ENCODE data around the gene CCR7. TPM values are rescaled to one million over a fixed set of nuclear protein-coding genes. Genes with fewer than 3 reads are reported as not detected.

The CCR7 gene
- total RNA-seq, 2 experiments from 2014 or later: 171 to 173 TPM

DNA sequence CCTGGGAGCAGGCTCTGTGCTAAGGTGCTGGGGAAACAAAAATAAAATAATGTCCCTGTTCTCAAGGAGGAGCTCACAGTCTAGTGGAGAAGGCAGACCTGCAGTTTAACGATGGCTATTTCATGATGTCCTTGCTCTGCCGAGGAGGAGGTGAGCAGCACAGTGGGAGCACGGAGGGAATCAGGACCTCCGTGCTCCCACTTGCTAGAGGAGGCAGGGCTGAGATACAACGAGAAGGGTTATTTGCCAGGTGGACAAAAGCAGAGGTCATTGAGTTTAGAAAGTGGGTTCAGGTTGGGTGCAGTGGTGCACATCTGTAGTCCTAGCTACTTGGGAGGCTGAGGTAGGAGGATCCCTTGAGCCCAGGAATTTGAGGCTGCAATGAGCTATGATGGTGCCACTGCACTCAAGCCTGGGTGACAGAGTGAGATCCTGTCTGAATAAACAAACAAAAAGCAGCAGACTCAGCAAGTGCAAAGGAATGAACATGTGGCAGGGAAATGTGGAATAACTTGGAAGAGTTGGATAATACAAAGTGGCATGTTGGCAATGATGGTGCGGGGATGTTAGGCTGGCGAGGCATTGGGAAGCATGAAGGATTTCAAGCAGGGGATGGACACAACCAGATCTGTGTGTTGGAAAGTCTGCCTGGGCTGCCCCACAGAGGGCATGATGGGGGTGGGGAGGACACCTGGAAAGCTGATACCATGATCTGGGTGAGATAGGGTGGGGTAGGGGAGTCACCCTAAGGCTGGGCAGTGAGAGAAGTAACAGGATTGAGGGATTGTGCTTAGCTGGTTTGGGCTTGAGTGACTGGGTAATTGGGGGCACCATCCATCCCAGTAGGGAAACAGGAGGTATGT, 51.0 kb downstream of the CCR7 start:
- no peak for DNase-seq
- H3K4me1 Mint-ChIP-seq (ENCODE audit: low read depth): peaks cover 64% of the 10 kb centered on the region
- ATAC-seq: no peak
- H3K27me3 Mint-ChIP-seq (ENCODE audit: low read depth): no peaks in the 10 kb centered on the region
- CTCF ChIA-PET: interaction anchor here (0.9 to 1.7 kb wide), 4 partner anchors 18 to 38 kb away, joined by 3 to 7 read pairs (median 5); no protein-coding TSS in a partner anchor
- H3K9me3 Mint-ChIP-seq (ENCODE audit: insufficient read depth): no peaks in the 10 kb centered on the region
- H3K36me3 Mint-ChIP-seq (ENCODE audit: low read depth): peaks cover 28% of the 10 kb centered on the region
- peak overlapping the region; percentile 84 for H3K27ac Mint-ChIP-seq
- H3K4me3 Mint-ChIP-seq: no peak overlapping the region
- POLR2A ChIA-PET: interaction anchor here (1.3 kb wide), 1 partner anchor 34 kb away, joined by 4 read pairs; no protein-coding TSS in a partner anchor

DNA sequence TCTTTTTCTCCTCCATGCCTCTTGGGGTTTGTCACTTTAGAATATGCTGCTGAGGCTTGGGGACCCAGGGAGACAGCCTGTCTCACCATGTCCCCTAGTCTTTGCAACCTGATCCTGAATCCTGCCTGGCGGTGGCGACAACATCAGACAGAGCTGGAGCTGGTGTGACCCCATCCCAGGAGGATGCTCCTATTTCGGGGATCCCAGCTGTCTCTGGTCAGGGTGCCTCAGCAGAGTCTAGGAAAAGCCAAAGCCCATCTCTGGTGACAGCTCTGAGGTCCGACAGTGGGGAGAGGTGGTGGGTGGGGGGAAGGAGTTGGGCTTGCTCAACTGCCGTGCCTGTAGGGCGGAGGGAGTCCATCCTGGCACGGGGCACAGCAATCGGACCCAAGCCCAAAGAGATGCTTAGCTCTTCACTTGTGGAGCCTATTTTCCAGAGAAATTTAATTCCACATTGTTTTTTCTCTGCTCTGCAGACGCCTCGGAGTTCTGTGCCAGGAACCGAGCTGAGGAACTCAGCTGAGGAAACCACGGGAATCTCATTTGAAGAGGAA, 53.5 kb downstream of the CCR7 start:
- Mint-ChIP-seq H3K9me3 (ENCODE audit: insufficient read depth) (no peaks in the 10 kb centered on the region), H3K36me3 (ENCODE audit: low read depth) (peaks cover 12% of the 10 kb centered on the region), H3K27me3 (ENCODE audit: low read depth) (no peaks in the 10 kb centered on the region), H3K4me3 (no peak overlapping the region), H3K27ac (no peak overlapping the region), H3K4me1 (ENCODE audit: low read depth) (peaks cover 44% of the 10 kb centered on the region)
- DNase-seq (no peak), ATAC-seq (no peak)
- ChIA-PET POLR2A (no interaction called here), CTCF (interaction anchor here (0.9 to 1.6 kb wide), 3 partner anchors 17 to 22 kb away, joined by 3 to 7 read pairs (median 3); no protein-coding TSS in a partner anchor)

DNA sequence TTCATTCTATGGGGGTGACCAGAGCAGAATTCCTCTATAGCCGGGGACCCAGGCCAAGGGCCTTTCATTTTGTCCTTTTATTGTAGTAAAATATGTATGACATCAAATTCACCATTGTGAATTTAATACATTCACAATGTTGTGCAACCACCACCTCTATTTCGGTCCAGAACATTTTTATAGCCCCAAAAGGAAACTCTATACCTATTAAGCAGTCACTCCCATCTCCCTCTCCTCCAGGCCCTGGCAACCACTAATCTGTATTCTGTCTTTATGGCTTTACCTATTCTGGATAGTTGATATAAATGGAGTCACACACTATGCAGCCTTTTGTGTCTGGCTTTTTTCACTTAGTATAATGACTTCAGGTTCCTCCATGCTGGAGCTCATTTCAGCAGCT, 54.1 kb downstream of the CCR7 start:
- Mint-ChIP-seq H3K27ac (peak overlapping the region; percentile 32), H3K27me3 (ENCODE audit: low read depth) (no peaks in the 10 kb centered on the region)

DNA sequence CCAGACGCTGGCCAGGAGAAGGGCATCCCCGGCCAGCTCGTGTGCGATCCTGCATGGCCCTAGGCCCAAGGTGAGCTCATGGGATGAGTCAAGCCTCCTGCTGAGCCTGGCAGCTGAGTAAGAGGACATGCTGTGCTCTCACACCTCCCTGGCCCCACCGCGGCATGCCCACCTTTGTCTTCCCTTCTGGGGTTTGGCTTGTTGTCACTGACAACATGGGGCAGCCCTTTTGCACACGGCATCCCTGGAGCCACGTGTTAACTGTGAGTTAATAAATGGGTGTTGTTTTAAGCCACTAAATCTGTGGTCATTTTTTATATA, 55.0 kb downstream of the CCR7 start:
- ATAC-seq: no peak
- DNase-seq: no peak
- ChIA-PET CTCF (no interaction called here), POLR2A (interaction anchor here (0.7 kb wide), 1 partner anchor 22 kb away, joined by 3 read pairs; no protein-coding TSS in a partner anchor)
- H3K27ac Mint-ChIP-seq: no peak overlapping the region
- no peaks in the 10 kb centered on the region for H3K9me3 Mint-ChIP-seq (ENCODE audit: insufficient read depth)
- no peak overlapping the region for H3K4me3 Mint-ChIP-seq
- H3K27me3 Mint-ChIP-seq (ENCODE audit: low read depth): no peaks in the 10 kb centered on the region
- H3K36me3 Mint-ChIP-seq (ENCODE audit: low read depth): peaks cover 8% of the 10 kb centered on the region
- H3K4me1 Mint-ChIP-seq (ENCODE audit: low read depth): peaks cover 32% of the 10 kb centered on the region

More for the DNA sequence above, 54.1 kb downstream of the CCR7 start:
- Mint-ChIP-seq H3K4me3 (no peak overlapping the region), H3K4me1 (ENCODE audit: low read depth) (peaks cover 38% of the 10 kb centered on the region), H3K9me3 (ENCODE audit: insufficient read depth) (no peaks in the 10 kb centered on the region), H3K36me3 (ENCODE audit: low read depth) (peaks cover 9% of the 10 kb centered on the region)
- ChIA-PET POLR2A (interaction anchor here (0.7 kb wide), 1 partner anchor 21 kb away, joined by 3 read pairs; no protein-coding TSS in a partner anchor), CTCF (interaction anchor here (0.9 to 1.6 kb wide), 3 partner anchors 18 to 23 kb away, joined by 3 to 7 read pairs (median 3); no protein-coding TSS in a partner anchor)
- ATAC-seq (no peak), DNase-seq (no peak)

DNA sequence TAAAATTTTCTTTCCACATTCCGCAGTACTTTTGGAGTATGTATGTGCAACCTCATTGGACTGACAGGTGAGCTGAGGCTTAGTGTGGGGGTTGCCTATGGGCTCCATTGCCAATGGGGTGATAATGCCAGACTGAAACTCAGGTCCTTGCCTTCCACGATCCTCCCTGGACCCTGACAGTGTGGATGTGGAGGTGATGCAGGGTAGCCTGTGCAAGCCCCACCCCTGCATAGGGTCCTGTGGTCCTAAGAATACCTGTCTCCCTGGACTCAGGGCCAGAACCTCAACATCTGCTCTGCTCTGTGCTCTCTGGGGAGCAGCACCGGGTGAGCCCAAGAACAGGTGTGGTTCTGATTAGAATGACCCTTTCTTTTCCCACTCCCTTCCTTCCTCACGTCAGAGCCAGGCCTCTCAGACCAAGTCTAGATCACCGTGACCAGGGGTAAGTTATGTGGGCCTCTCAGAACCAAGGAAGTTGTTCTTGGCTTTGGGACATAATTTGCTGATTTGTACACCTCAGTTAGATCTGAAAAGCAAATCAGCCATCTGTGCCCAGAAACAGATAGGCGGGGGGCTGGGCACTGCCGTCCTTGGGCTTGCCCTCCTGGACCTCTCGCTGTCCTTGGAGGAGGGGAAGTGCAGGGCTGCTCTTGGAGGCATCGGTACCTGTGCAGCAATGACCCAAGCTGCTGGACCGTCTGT, 55.5 kb downstream of the CCR7 start:
- ATAC-seq (no peak), DNase-seq (no peak)
- POLR2A ChIA-PET: no interaction called here
- peaks cover 7% of the 10 kb centered on the region for H3K36me3 Mint-ChIP-seq (ENCODE audit: low read depth)
- no peaks in the 10 kb centered on the region for H3K9me3 Mint-ChIP-seq (ENCODE audit: insufficient read depth)
- H3K4me1 Mint-ChIP-seq (ENCODE audit: low read depth): peaks cover 28% of the 10 kb centered on the region
- H3K27me3 Mint-ChIP-seq (ENCODE audit: low read depth): no peaks in the 10 kb centered on the region
- CTCF ChIA-PET: no interaction called here
- H3K4me3 Mint-ChIP-seq: no peak overlapping the region
- H3K27ac Mint-ChIP-seq: no peak overlapping the region

DNA sequence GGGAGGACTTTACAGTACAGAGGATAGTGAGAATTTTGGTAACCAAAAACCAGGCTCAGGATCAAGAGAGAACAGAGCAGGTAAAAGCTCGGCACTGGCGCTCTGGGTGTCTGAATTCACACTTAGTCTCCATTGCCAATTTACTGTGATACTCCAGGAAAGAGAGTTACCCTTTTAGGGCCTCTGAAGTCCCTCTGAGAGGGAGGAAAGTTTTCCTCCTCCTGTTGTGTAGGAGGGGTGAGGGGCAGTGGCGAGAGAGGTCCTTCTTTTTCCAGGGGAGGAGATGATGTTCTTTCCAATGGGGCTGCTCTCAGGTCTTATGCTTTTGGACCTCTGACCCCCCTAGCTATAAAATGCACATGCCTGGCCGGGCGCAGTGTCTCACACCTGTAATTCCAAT, 58.5 kb downstream of the CCR7 start:
- Mint-ChIP-seq H3K27me3 (ENCODE audit: low read depth) (peaks cover 5% of the 10 kb centered on the region), H3K27ac (no peak overlapping the region), H3K9me3 (ENCODE audit: insufficient read depth) (no peaks in the 10 kb centered on the region), H3K4me3 (no peak overlapping the region), H3K36me3 (ENCODE audit: low read depth) (no peaks in the 10 kb centered on the region), H3K4me1 (ENCODE audit: low read depth) (peaks cover 15% of the 10 kb centered on the region)
- ChIA-PET POLR2A (interaction anchor here (1.1 kb wide), 1 partner anchor 10 kb away, joined by 3 read pairs; no protein-coding TSS in a partner anchor), CTCF (no interaction called here)
- ATAC-seq: no peak
- no peak for DNase-seq

Other genes starting within 250 kb of the CCR7 start
- gene GJD3, start 200.7 kb downstream of the CCR7 start, total RNA-seq: under 1 TPM in 1 of 2 experiments, not detected in 1; 0.29 TPM
- gene TOP2A, start 147.6 kb downstream of the CCR7 start, total RNA-seq: 100 to 1,000 TPM; 517 to 567 TPM
- gene IGFBP4, start 122.0 kb downstream of the CCR7 start, total RNA-seq: 10 to 100 TPM; 28.7 to 28.9 TPM
- gene TNS4, start 63.8 kb downstream of the CCR7 start, total RNA-seq: 1 to 10 TPM; 8.4 to 9.0 TPM
- 100 to 1,000 TPM; 104 to 110 TPM for gene SMARCE1, start 82.3 kb upstream of the CCR7 start, total RNA-seq
- not detected for gene KRT222, start 99.7 kb upstream of the CCR7 start, total RNA-seq
- gene KRT24, start 138.3 kb upstream of the CCR7 start, total RNA-seq: not detected
- gene KRT25, start 189.9 kb upstream of the CCR7 start, total RNA-seq: not detected
- gene KRT26, start 206.7 kb upstream of the CCR7 start, total RNA-seq: not detected
- gene KRT27, start 217.1 kb upstream of the CCR7 start, total RNA-seq: not detected
- gene KRT28, start 234.5 kb upstream of the CCR7 start, total RNA-seq: not detected